ENCODE measurements around the gene NHSL2.
A peak's percentile ranks its signal among the peaks of the same experiment; 100 is the strongest.

Gene NHSL2

GRCh38 chrX:71912156-71912555, 1.5 kb downstream of the NHSL2 start:
- no peak for DNase-seq (ENCODE audit: extremely low read depth, low read depth)
- no peak for TF ChIP-seq CTCF (IDR thresholded peaks at IDR 0.05; ENCODE audit: low read depth, low read length, missing control alignments)
- H3K4me3 ChIP-seq (replicated peaks; ENCODE audit: low read depth, low read length) = peak overlapping the region; percentile 56

GRCh38 chrX:71913156-71913950, 2.7 kb downstream of the NHSL2 start:
- no peak overlapping the region for H3K4me3 ChIP-seq (replicated peaks; ENCODE audit: low read depth, low read length)
- TF ChIP-seq CTCF (IDR thresholded peaks at IDR 0.05; ENCODE audit: low read depth, low read length, missing control alignments) = no peak
- no peak for DNase-seq (ENCODE audit: extremely low read depth, low read depth)

DNA sequence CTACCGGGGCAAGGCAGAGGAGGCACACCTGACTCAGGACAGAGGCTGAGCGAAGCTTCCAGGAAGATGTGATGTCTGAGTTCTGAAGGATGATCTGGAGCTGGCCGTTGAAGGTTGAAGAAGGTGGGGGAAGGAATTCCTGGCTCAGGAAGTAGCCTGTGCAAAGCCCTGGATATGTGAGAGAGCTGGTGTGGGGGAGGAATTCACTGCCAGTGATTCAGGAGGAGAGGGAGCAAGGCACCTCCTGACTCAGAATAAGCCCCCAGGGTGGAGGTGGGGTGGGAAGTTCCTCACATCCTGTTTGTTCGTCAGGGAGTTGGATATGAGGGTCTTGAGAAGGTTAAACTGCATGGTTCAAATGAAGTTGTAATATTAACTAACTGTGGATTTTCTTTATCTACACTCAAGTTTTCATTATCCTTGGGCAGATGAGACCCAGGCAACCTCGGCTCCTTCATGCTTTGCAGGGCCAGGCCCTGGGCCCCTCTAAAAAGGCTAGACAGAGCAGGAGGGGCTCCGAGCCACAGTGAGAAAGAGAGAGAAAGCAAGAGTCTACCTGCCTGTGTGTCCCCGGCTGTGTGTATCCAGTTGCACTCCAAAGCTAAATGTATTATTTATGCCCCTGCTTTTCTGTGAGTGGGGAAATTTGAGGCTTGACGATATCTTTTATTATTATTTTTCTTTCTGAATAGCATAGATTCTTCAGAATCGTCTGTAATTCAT, 7.1 kb downstream of the NHSL2 start:
- no peak for TF ChIP-seq CTCF (IDR thresholded peaks at IDR 0.05; ENCODE audit: low read depth, low read length, missing control alignments)
- peak; percentile 22 for DNase-seq (ENCODE audit: extremely low read depth, low read depth)
- H3K4me3 ChIP-seq (replicated peaks; ENCODE audit: low read depth, low read length) = no peak overlapping the region

DNA sequence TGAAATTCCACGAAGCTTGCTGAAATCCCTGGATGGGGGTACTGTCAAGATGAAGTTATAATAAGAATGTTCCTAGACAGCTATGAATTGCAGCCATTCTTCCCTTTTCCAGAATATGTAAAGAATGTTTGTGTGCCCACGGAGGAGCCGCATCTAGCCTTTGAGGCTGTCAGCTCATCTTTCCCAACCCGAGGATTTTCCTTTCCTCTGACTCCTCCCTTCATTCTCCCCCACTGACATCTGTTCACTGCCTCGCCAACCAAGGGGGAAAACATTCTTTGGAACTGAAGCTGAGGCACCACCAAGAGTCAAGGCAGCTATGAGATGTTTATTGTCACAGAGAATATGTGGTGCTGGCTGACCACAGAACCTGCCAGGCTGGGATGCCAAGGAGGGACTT, 8.8 kb downstream of the NHSL2 start:
- TF ChIP-seq CTCF (IDR thresholded peaks at IDR 0.05; ENCODE audit: low read depth, low read length, missing control alignments) = no peak
- H3K4me3 ChIP-seq (replicated peaks; ENCODE audit: low read depth, low read length) = no peak overlapping the region
- no peak for DNase-seq (ENCODE audit: extremely low read depth, low read depth)

- TF ChIP-seq CTCF (IDR thresholded peaks at IDR 0.05; ENCODE audit: low read depth, low read length, missing control alignments) = no peak
- DNase-seq (ENCODE audit: extremely low read depth, low read depth) = no peak
- no peak overlapping the region for H3K4me3 ChIP-seq (replicated peaks; ENCODE audit: low read depth, low read length)
These were observed 9.2 kb downstream of the NHSL2 start for GRCh38 chrX:71919886-71920285.

- no peak for TF ChIP-seq CTCF (IDR thresholded peaks at IDR 0.05; ENCODE audit: low read depth, low read length, missing control alignments)
- DNase-seq (ENCODE audit: extremely low read depth, low read depth) = no peak
- no peak overlapping the region for H3K4me3 ChIP-seq (replicated peaks; ENCODE audit: low read depth, low read length)
These were observed 12.0 kb downstream of the NHSL2 start for GRCh38 chrX:71922686-71923085.
